Endodermal cell (in vitro differentiated cells): ENCODE data around the gene LRP3. TPM values are rescaled to one million over a fixed set of nuclear protein-coding genes. Genes with fewer than 3 reads are reported as not detected.

Source experiments
- DNase-seq: peaks from one replicate; pipeline ENCODE4 v3.0.0-alpha.2; 2017
- H3K27ac ChIP-seq: 2 replicates; pipeline ENCODE4 v1.5.1; 2013; ENCODE audit warnings: mild to moderate bottlenecking, low read depth, low read length, moderate library complexity
- H3K27me3 ChIP-seq: 2 replicates; pipeline ENCODE4 v1.6.1; 2013; ENCODE audit warnings: mild to moderate bottlenecking, low read length, moderate library complexity; ENCODE audit not compliant: insufficient read depth, control insufficient read depth, poor library complexity, severe bottlenecking
- H3K36me3 ChIP-seq: 2 replicates; pipeline ENCODE4 v1.7.0; 2013; ENCODE audit warnings: mild to moderate bottlenecking, low read length, moderate library complexity; ENCODE audit not compliant: control insufficient read depth, insufficient read depth
- H3K4me1 ChIP-seq: one replicate; pipeline ENCODE4 v1.7.0; 2013; ENCODE audit warnings: low read length; ENCODE audit not compliant: control insufficient read depth, insufficient read depth
- H3K4me3 ChIP-seq: 2 replicates; pipeline ENCODE4 v1.5.1; 2013; ENCODE audit warnings: mild to moderate bottlenecking, low read length, moderate library complexity
- H3K9ac ChIP-seq: 2 replicates; pipeline ENCODE4 v1.6.1; 2013; ENCODE audit warnings: mild to moderate bottlenecking, low read length, moderate library complexity; ENCODE audit not compliant: poor library complexity, severe bottlenecking; ENCODE audit errors: extremely low read depth
- H3K9me3 ChIP-seq: 2 replicates; pipeline ENCODE4 v1.6.1; 2013; ENCODE audit warnings: mild to moderate bottlenecking, low read length, moderate library complexity; ENCODE audit not compliant: control insufficient read depth
- H3K27ac Mint-ChIP-seq: 2 replicates; pipeline ENCODE4 v1.8.0; 2020; ENCODE audit warnings: mixed read lengths
- H3K27me3 Mint-ChIP-seq: 2 replicates; pipeline ENCODE4 v1.8.0; 2021; ENCODE audit warnings: mild to moderate bottlenecking, mixed read lengths; ENCODE audit not compliant: insufficient read depth
- H3K36me3 Mint-ChIP-seq: 2 replicates; pipeline ENCODE4 v1.8.0; 2020; ENCODE audit warnings: low read depth, mixed read lengths
- H3K4me1 Mint-ChIP-seq: 2 replicates; pipeline ENCODE4 v1.8.0; 2020; ENCODE audit warnings: mixed read lengths
- H3K4me3 Mint-ChIP-seq: 2 replicates; pipeline ENCODE4 v1.8.0; 2020; ENCODE audit warnings: mild to moderate bottlenecking, moderate library complexity, mixed read lengths
- H3K9me3 Mint-ChIP-seq: 2 replicates; pipeline ENCODE4 v1.8.0; 2020; ENCODE audit warnings: mild to moderate bottlenecking, mixed read lengths
- WGBS, 2 experiments: methylation state at CpG; one replicate each; pipeline versions ENCODE4 v1.1.5 to v1.1.7; 2013; ENCODE audit warnings: missing lambda C conversion rate in 2 of 2, mixed read lengths in 1 of 2; ENCODE audit not compliant: insufficient coverage in 1 of 2, insufficient read length in 1 of 2; 5-methylcytosine and 5-hydroxymethylcytosine counted together
- total RNA-seq, 2 donors: library from RNA; stranded (reverse); fragmentation: NEBNext Ultra II Directional in 1 of 2; extraction: Animal tissue kit (Norgen Biotek cat#: 25700) in 1 of 2; gene quantifications; 2 replicates in 1 of 2; 3 replicates in 1 of 2; pipeline ENCODE4 v1.2.1, GENCODE V29; 2021
- TF ChIP-seq, protein P1 (sequence below): fragments of 200-600 bp; sonication (generic); conservative IDR thresholded peaks from 2 replicates; pipeline ENCODE4 v1.5.0; 2021; ENCODE audit warnings: antibody characterized with exemption, mild to moderate bottlenecking

LRP3 gene
- total RNA-seq, 2 donors from 2014 or later, result 21.2 to 34.4 TPM

DNA sequence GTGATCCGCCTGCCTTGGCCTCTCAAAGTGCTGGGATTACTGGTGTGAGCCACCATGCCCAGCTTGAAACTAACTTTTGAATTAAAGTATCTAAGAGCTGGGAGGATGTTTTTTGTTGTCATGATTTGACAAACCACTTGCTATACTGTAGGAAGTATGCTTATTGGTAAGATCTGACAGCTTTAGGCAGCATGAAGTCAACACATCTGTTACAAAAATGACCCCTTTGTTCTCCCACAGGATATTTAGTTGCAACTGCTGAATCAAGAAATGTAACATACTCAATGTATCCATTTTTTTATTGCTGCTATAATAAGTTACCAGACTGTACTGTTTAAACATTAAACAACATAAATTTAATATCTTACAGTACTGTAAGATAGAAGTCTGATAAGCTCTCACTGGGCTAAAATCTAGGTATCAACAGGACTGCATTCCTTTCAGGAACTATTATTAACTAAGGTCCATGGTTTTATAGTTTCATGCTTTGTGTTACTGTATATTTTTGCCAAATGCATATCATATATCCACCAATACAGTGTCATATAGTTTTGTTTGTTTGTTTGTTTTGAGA is 22.8 kb upstream of the LRP3 start:
- TF ChIP-seq, protein P1, sequence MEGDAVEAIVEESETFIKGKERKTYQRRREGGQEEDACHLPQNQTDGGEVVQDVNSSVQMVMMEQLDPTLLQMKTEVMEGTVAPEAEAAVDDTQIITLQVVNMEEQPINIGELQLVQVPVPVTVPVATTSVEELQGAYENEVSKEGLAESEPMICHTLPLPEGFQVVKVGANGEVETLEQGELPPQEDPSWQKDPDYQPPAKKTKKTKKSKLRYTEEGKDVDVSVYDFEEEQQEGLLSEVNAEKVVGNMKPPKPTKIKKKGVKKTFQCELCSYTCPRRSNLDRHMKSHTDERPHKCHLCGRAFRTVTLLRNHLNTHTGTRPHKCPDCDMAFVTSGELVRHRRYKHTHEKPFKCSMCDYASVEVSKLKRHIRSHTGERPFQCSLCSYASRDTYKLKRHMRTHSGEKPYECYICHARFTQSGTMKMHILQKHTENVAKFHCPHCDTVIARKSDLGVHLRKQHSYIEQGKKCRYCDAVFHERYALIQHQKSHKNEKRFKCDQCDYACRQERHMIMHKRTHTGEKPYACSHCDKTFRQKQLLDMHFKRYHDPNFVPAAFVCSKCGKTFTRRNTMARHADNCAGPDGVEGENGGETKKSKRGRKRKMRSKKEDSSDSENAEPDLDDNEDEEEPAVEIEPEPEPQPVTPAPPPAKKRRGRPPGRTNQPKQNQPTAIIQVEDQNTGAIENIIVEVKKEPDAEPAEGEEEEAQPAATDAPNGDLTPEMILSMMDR, result no peak
- no peak overlapping the region for H3K4me3 ChIP-seq
- H3K9ac ChIP-seq, result no peak overlapping the region
- H3K4me3 Mint-ChIP-seq, result no peak overlapping the region
- H3K36me3 ChIP-seq, result no peaks in the 10 kb centered on the region
- peaks cover 14% of the 10 kb centered on the region for H3K9me3 ChIP-seq
- 89 to 95% methylated on average over 1 of the region's 1 CpG for WGBS, 2 experiments
- H3K27me3 ChIP-seq, result no peaks in the 10 kb centered on the region
- no peak for DNase-seq
- H3K4me1 ChIP-seq, result peaks cover 7% of the 10 kb centered on the region
- peaks cover 8% of the 10 kb centered on the region for H3K36me3 Mint-ChIP-seq
- H3K27ac ChIP-seq, result no peak overlapping the region
- H3K9me3 Mint-ChIP-seq, result peaks cover 23% of the 10 kb centered on the region
- H3K27ac Mint-ChIP-seq, result no peak overlapping the region
- H3K4me1 Mint-ChIP-seq, result peaks cover 11% of the 10 kb centered on the region
- no peaks in the 10 kb centered on the region for H3K27me3 Mint-ChIP-seq

DNA sequence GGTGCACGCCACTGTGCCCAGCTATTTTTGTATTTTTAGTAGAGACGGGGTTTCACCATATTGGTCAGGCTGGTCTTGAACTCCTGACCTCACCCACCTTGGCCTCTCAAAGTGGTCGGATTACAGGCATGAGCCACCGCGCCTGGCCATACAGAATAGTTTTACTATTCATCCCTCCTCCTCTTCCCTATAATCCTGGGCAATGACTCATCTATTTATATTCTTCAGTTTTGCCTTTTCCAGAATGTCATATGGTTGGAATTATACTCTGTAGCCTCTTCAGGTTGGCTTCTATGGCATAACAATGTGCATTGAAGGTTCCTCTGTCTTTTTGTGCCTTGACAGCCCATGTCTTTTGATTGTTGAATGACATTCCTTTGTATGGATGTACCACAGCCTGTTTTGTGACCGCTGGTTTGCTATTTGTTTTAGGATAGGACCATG is 22.2 kb upstream of the LRP3 start:
- Histone ChIP-seq H3K27ac (no peak overlapping the region), H3K4me1 (peaks cover 7% of the 10 kb centered on the region), H3K9me3 (peaks cover 14% of the 10 kb centered on the region), H3K27me3 (no peaks in the 10 kb centered on the region), H3K4me3 (no peak overlapping the region), H3K9ac (no peak overlapping the region), H3K36me3 (no peaks in the 10 kb centered on the region)
- H3K9me3 Mint-ChIP-seq, result peaks cover 22% of the 10 kb centered on the region
- peak; percentile 13 for DNase-seq
- no peak overlapping the region for H3K4me3 Mint-ChIP-seq
- H3K4me1 Mint-ChIP-seq, result peaks cover 11% of the 10 kb centered on the region
- no peak overlapping the region for H3K27ac Mint-ChIP-seq
- 95 to 98% methylated on average over 4 to 6 of the region's 6 CpGs for WGBS, 2 experiments
- peaks cover 8% of the 10 kb centered on the region for H3K36me3 Mint-ChIP-seq
- no peaks in the 10 kb centered on the region for H3K27me3 Mint-ChIP-seq
- TF ChIP-seq, protein P1, result no peak

DNA sequence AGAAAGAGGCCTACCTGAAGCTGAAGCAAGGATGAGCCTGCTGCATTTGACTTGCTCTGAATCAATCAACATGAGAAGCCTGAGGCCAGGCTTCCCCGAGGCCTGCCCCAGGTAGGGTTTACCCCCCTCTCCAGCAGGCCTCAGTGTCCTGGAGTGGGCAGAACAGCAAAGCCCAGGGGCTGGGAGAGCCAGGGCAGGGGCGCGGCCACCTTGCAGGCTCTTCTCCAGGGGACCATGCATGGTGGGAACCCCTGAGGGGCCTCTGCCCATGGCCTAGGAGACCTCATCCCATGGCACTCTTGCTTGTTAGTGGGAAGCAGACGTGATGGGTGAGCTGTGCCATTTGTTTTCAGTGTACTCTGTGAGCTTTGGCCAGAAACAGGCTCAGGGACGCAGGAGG is 19.9 kb upstream of the LRP3 start:
- Mint-ChIP-seq H3K36me3 (peaks cover 6% of the 10 kb centered on the region), H3K27ac (no peak overlapping the region), H3K27me3 (peaks cover 8% of the 10 kb centered on the region), H3K9me3 (peaks cover 3% of the 10 kb centered on the region), H3K4me1 (peaks cover 14% of the 10 kb centered on the region), H3K4me3 (no peak overlapping the region)
- H3K9me3 ChIP-seq, result peaks cover under 1% of the 10 kb centered on the region
- H3K9ac ChIP-seq, result no peak overlapping the region
- H3K4me1 ChIP-seq, result peaks cover 7% of the 10 kb centered on the region
- no peak overlapping the region for H3K4me3 ChIP-seq
- no peak for DNase-seq
- whole genome bisulfite sequencing, 2 experiments, result 94% methylated on average over 5 of the region's 5 CpGs; no CpG with 5 or more reads in 1 of the 2 experiments
- no peaks in the 10 kb centered on the region for H3K36me3 ChIP-seq
- no peak overlapping the region for H3K27ac ChIP-seq
- TF ChIP-seq, protein P1, result no peak
- peaks cover 4% of the 10 kb centered on the region for H3K27me3 ChIP-seq
